Sigmoid colon (tissue), 4 donors: ENCODE data around the gene KRT38.

Experiments
- EP300 ChIP-seq, 4 donors: sonication (generic); formaldehyde crosslinking; IDR thresholded peaks; one replicate each; pipeline ENCODE4 v1.6.1; 2017; ENCODE audit warnings: antibody characterized with exemption in 4 of 4
- POLR2A ChIP-seq, 2 donors: fragments of 450-650 bp; IDR thresholded peaks; one replicate each; pipeline ENCODE4 v1.6.1; 2016; ENCODE audit warnings: antibody characterized with exemption in 2 of 2, mild to moderate bottlenecking in 2 of 2, moderate library complexity in 2 of 2
- POLR2AphosphoS5 ChIP-seq, 4 donors: sonication (generic); formaldehyde crosslinking; IDR thresholded peaks; one replicate each; pipeline ENCODE4 v1.6.1; 2017; ENCODE audit warnings: antibody characterized with exemption in 4 of 4
- TF ChIP-seq, protein P1 (sequence below), 4 experiments: fragments of 450-650 bp in 3 of 4; fragments of 200-600 bp in 1 of 4; IDR thresholded peaks; one replicate each; pipeline ENCODE4 v1.5.1; 2016 to 2019; ENCODE audit warnings: antibody characterized with exemption in 4 of 4, mild to moderate bottlenecking in 3 of 4, moderate library complexity in 2 of 4

DNA sequence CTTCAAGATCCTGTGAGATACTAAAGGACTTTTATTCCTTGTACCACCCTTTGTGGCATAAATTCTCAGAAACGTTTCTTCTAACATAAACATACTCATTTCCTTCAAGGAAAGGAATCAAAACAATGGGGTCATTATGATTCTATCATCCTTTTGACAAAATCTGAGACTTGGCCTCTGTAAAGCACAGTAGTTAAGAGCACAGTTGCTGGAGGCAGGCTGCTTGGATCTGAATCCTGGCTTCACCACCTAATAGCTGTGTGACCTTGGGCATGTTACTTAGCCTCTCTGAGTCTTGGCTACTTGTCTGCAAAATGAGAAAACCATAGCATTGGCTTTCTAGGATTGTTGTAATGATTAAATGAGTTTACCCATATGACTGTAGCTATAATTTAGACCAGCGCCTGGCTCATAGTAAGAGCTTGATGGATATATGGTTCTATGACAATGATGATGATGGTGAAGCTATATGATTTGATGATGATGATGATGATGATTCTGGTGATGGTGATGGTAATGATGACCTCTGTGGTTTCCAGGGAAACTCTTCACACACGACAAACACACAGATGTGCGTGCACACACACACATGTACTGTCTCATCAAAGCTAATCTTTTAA is 37.3 kb downstream of the KRT38 start:
- TF ChIP-seq, protein P1, sequence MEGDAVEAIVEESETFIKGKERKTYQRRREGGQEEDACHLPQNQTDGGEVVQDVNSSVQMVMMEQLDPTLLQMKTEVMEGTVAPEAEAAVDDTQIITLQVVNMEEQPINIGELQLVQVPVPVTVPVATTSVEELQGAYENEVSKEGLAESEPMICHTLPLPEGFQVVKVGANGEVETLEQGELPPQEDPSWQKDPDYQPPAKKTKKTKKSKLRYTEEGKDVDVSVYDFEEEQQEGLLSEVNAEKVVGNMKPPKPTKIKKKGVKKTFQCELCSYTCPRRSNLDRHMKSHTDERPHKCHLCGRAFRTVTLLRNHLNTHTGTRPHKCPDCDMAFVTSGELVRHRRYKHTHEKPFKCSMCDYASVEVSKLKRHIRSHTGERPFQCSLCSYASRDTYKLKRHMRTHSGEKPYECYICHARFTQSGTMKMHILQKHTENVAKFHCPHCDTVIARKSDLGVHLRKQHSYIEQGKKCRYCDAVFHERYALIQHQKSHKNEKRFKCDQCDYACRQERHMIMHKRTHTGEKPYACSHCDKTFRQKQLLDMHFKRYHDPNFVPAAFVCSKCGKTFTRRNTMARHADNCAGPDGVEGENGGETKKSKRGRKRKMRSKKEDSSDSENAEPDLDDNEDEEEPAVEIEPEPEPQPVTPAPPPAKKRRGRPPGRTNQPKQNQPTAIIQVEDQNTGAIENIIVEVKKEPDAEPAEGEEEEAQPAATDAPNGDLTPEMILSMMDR (IDR thresholded peaks at IDR 0.05) = no peak
- TF ChIP-seq POLR2AphosphoS5 (IDR thresholded peaks at IDR 0.05) = no peak
- TF ChIP-seq POLR2A (IDR thresholded peaks at IDR 0.05) = no peak
- TF ChIP-seq EP300 (IDR thresholded peaks at IDR 0.05) = no peak
